Measurements from ENCODE around the gene SUPT4H1.

DNA sequence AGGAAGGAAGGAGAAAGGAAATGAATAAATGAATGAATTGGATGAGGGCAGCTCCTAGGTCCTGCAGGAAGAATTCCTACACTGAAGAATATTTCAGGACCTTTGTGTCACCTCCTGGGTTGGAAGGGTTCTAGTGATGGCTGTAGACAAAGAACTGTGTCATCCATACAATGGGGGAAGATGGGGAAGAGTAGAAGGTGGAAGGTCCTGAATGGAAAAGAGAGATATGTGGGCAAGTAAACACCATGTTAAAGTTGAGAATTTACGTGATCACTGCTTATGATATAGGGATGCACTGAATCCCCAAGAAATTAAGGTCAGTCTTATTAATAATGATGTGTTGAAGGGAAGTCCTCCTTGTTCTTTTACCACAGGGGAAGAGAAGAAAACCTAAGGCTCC is 4.2 kb upstream of the SUPT4H1 start:
- TF ChIP-seq RAD21 (IDR thresholded peaks at IDR 0.05; ENCODE audit: low read depth) = no peak
- TF ChIP-seq NFIC (IDR thresholded peaks at IDR 0.05) = no peak
- TF ChIP-seq, protein P1, sequence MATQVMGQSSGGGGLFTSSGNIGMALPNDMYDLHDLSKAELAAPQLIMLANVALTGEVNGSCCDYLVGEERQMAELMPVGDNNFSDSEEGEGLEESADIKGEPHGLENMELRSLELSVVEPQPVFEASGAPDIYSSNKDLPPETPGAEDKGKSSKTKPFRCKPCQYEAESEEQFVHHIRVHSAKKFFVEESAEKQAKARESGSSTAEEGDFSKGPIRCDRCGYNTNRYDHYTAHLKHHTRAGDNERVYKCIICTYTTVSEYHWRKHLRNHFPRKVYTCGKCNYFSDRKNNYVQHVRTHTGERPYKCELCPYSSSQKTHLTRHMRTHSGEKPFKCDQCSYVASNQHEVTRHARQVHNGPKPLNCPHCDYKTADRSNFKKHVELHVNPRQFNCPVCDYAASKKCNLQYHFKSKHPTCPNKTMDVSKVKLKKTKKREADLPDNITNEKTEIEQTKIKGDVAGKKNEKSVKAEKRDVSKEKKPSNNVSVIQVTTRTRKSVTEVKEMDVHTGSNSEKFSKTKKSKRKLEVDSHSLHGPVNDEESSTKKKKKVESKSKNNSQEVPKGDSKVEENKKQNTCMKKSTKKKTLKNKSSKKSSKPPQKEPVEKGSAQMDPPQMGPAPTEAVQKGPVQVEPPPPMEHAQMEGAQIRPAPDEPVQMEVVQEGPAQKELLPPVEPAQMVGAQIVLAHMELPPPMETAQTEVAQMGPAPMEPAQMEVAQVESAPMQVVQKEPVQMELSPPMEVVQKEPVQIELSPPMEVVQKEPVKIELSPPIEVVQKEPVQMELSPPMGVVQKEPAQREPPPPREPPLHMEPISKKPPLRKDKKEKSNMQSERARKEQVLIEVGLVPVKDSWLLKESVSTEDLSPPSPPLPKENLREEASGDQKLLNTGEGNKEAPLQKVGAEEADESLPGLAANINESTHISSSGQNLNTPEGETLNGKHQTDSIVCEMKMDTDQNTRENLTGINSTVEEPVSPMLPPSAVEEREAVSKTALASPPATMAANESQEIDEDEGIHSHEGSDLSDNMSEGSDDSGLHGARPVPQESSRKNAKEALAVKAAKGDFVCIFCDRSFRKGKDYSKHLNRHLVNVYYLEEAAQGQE (IDR thresholded peaks at IDR 0.05; ENCODE audit: low read depth) = no peak

Measured in Ishikawa (cell line).